HEK293 (cell line): Measurements from ENCODE around the gene CDO1.
A peak's percentile ranks its signal among the peaks of the same experiment; 100 is the strongest.

Experiments
- CTCF ChIA-PET: fragments of 350-600 bp; formaldehyde crosslinking; extraction: SDS; loops from one replicate; lab custom pipeline; 2021; ENCODE audit warnings: antibody characterized with exemption; lab: Yijun Ruan, JAX
- POLR2A ChIA-PET: fragments of 300-600 bp; formaldehyde crosslinking; extraction: SDS; loops from one replicate; lab custom pipeline; 2020; ENCODE audit warnings: antibody characterized with exemption, inconsistent platforms; lab: Yijun Ruan, JAX
- H3K27ac ChIP-seq: fragments of 200-500 bp; sonication (Bioruptor generic); 2 replicates; pipeline ENCODE4 v1.5.1; 2014; ENCODE audit warnings: low read depth, low read length, control low read depth, inconsistent platforms; ENCODE audit errors: extremely low read depth
- H3K36me3 ChIP-seq, 2 experiments: fragments of 200-500 bp in 1 of 2; sonication (Bioruptor generic) in 1 of 2; 1 replicate in 1 of 2; 2 replicates in 1 of 2; pipeline ENCODE4 v1.5.1; 2014 to 2017; ENCODE audit warnings: inconsistent platforms in 2 of 2, low read length in 2 of 2; ENCODE audit not compliant: control insufficient read depth in 2 of 2, insufficient read depth in 1 of 2
- H3K4me1 ChIP-seq: fragments of 200-500 bp; sonication (Bioruptor generic); 2 replicates; pipeline ENCODE4 v1.5.1; 2014; ENCODE audit warnings: mild to moderate bottlenecking, low read length, inconsistent platforms; ENCODE audit not compliant: control insufficient read depth, insufficient read depth
- H3K4me3 ChIP-seq: 2 replicates; pipeline ENCODE4 v1.5.1; 2011; ENCODE audit warnings: low read depth, mild to moderate bottlenecking, control low read depth, low read length, moderate library complexity
- H3K9me3 ChIP-seq: fragments of 200-500 bp; sonication (Bioruptor generic); 2 replicates; pipeline ENCODE4 v1.5.1; 2014; ENCODE audit warnings: low read depth, low read length, inconsistent platforms; ENCODE audit not compliant: control insufficient read depth, insufficient read depth
- CTCF ChIP-seq: fragments of 450-650 bp; formaldehyde crosslinking; IDR thresholded peaks from 2 replicates; pipeline ENCODE4 v1.5.1; 2016; ENCODE audit warnings: missing biosample characterization, missing genetic modification characterization
- KLF10 ChIP-seq: fragments of 450-650 bp; IDR thresholded peaks from 2 replicates; pipeline ENCODE4 v1.5.1; 2018; ENCODE audit warnings: missing biosample characterization, mild to moderate bottlenecking, missing genetic modification characterization
- KLF17 ChIP-seq: fragments of 450-650 bp; formaldehyde crosslinking; IDR thresholded peaks from 2 replicates; pipeline ENCODE4 v1.5.1; 2016; ENCODE audit warnings: missing biosample characterization, missing genetic modification characterization
- SP3 ChIP-seq: fragments of 450-650 bp; formaldehyde crosslinking; IDR thresholded peaks from 2 replicates; pipeline ENCODE4 v1.5.1; 2016; ENCODE audit warnings: missing biosample characterization, missing genetic modification characterization
- TCF7L2 ChIP-seq: IDR thresholded peaks from 2 replicates; pipeline ENCODE4 v1.6.1; 2011; ENCODE audit warnings: low read depth, mild to moderate bottlenecking, inconsistent platforms, low read length, moderate library complexity, borderline replicate concordance
- ZBTB48 ChIP-seq: fragments of 450-650 bp; formaldehyde crosslinking; IDR thresholded peaks from 2 replicates; pipeline ENCODE4 v1.5.1; 2016; ENCODE audit warnings: missing biosample characterization, missing genetic modification characterization
- ZNF148 ChIP-seq: fragments of 450-650 bp; formaldehyde crosslinking; IDR thresholded peaks from 2 replicates; pipeline ENCODE4 v1.5.0; 2017; ENCODE audit warnings: missing biosample characterization, missing genetic modification characterization, borderline replicate concordance
- ZNF335 ChIP-seq: fragments of 450-650 bp; formaldehyde crosslinking; conservative IDR thresholded peaks from 2 replicates; pipeline ENCODE4 v1.5.1; 2016; ENCODE audit warnings: missing biosample characterization, missing genetic modification characterization
- ZNF341 ChIP-seq: fragments of 450-650 bp; formaldehyde crosslinking; IDR thresholded peaks from 2 replicates; pipeline ENCODE4; 2016; ENCODE audit warnings: low read depth, missing biosample characterization, missing genetic modification characterization
- ZNF362 ChIP-seq: fragments of 450-650 bp; formaldehyde crosslinking; IDR thresholded peaks from 2 replicates; pipeline ENCODE4 v1.5.1; 2016; ENCODE audit warnings: missing biosample characterization, missing genetic modification characterization
- ZNF366 ChIP-seq: fragments of 450-650 bp; formaldehyde crosslinking; conservative IDR thresholded peaks from 2 replicates; pipeline ENCODE4 v1.5.1; 2016; ENCODE audit warnings: missing biosample characterization, missing genetic modification characterization
- ZNF501 ChIP-seq: fragments of 450-650 bp; formaldehyde crosslinking; IDR thresholded peaks from 2 replicates; pipeline ENCODE4 v1.5.1; 2016; ENCODE audit warnings: missing biosample characterization, missing genetic modification characterization
- ZNF513 ChIP-seq: fragments of 450-650 bp; IDR thresholded peaks from 2 replicates; pipeline ENCODE4 v1.5.1; 2018; ENCODE audit warnings: missing biosample characterization, missing genetic modification characterization
- ZNF518A ChIP-seq: fragments of 450-650 bp; formaldehyde crosslinking; conservative IDR thresholded peaks from 2 replicates; pipeline ENCODE4 v1.5.1; 2016; ENCODE audit warnings: low read depth, missing biosample characterization, missing genetic modification characterization
- ZNF654 ChIP-seq: fragments of 450-650 bp; formaldehyde crosslinking; IDR thresholded peaks from 2 replicates; pipeline ENCODE4 v1.5.1; 2016; ENCODE audit warnings: low read depth, missing biosample characterization, missing genetic modification characterization
- ZNF692 ChIP-seq: fragments of 450-650 bp; formaldehyde crosslinking; IDR thresholded peaks from 2 replicates; pipeline ENCODE4 v1.5.1; 2016; ENCODE audit warnings: missing biosample characterization, missing genetic modification characterization
- ZXDB ChIP-seq: fragments of 450-650 bp; formaldehyde crosslinking; IDR thresholded peaks from 2 replicates; pipeline ENCODE4 v1.5.1; 2016; ENCODE audit warnings: missing biosample characterization, missing genetic modification characterization

CDO1 gene

GRCh38 chr5:115840873-115841272 lies 24.4 kb upstream of the CDO1 start:
- TF ChIP-seq KLF10 (tag by site-specific recombination) = no peak
- no peak for TF ChIP-seq ZBTB48 (tag by site-specific recombination)
- no peak for TF ChIP-seq ZNF513 (tag by site-specific recombination)
- 0 out of 2 replicates have a peak, but pooled peaks have one; percentile 21 for TF ChIP-seq ZNF335
- TF ChIP-seq ZNF341 = peak; percentile 90
- CTCF ChIA-PET = interaction anchor here (0.5 to 1.9 kb wide), 5 partner anchors 9 to 745 kb away, joined by 3 to 10 read pairs (median 5); no protein-coding TSS in a partner anchor
- POLR2A ChIA-PET = interaction anchor here (0.7 to 1.2 kb wide), 4 partner anchors 9 to 293 kb away, joined by 3 to 4 read pairs (median 4); partner anchors contain the start of genes CDO1 and COMMD10
- peak overlapping the region; percentile 95 for H3K27ac ChIP-seq
- H3K9me3 ChIP-seq = no peaks in the 10 kb centered on the region
- H3K36me3 ChIP-seq = peaks cover 12 to 22% of the 10 kb centered on the region in 2 experiments
- peaks cover 21% of the 10 kb centered on the region; the same call in 1 of the 2 replicates for H3K4me1 ChIP-seq
- peak overlapping the region; percentile 64 for H3K4me3 ChIP-seq

GRCh38 chr5:115838885-115839518 lies 22.5 kb upstream of the CDO1 start:
- no peak overlapping the region for H3K4me3 ChIP-seq
- POLR2A ChIA-PET = no interaction called here
- H3K4me1 ChIP-seq = peaks cover 8% of the 10 kb centered on the region; the same call in 1 of the 2 replicates
- H3K9me3 ChIP-seq = no peaks in the 10 kb centered on the region
- CTCF ChIA-PET = interaction anchor here (0.6 to 1.3 kb wide), 7 partner anchors 19 to 522 kb away, joined by 3 to 8 read pairs (median 5); no protein-coding TSS in a partner anchor
- no peak overlapping the region for H3K27ac ChIP-seq
- H3K36me3 ChIP-seq = peaks cover 20 to 40% of the 10 kb centered on the region in 2 experiments
- TF ChIP-seq ZNF362 (tag by site-specific recombination) (peak; percentile 98), ZNF518A (tag by site-specific recombination) (no peak), ZNF692 (tag by site-specific recombination) (no peak), CTCF (tag by site-specific recombination) (0 out of 2 replicates have a peak, but pooled peaks have one; percentile 35), ZNF501 (tag by site-specific recombination) (no peak), KLF17 (tag by site-specific recombination) (no peak), ZNF148 (tag by site-specific recombination) (no peak), ZNF366 (tag by site-specific recombination) (0 out of 2 replicates have a peak, but pooled peaks have one; percentile 37), TCF7L2 (no peak), SP3 (tag by site-specific recombination) (no peak), ZNF654 (tag by site-specific recombination) (peak; percentile 72), ZXDB (0 out of 2 replicates have a peak, but pooled peaks have one; percentile 17)
